Measurements from ENCODE around the gene DAPK1. TPM values are rescaled to one million over a fixed set of nuclear protein-coding genes. Genes with fewer than 3 reads are reported as not detected.

DAPK1 gene
- total RNA-seq, 2 experiments from 2014 or later, result 3.9 to 5.6 TPM

DNA sequence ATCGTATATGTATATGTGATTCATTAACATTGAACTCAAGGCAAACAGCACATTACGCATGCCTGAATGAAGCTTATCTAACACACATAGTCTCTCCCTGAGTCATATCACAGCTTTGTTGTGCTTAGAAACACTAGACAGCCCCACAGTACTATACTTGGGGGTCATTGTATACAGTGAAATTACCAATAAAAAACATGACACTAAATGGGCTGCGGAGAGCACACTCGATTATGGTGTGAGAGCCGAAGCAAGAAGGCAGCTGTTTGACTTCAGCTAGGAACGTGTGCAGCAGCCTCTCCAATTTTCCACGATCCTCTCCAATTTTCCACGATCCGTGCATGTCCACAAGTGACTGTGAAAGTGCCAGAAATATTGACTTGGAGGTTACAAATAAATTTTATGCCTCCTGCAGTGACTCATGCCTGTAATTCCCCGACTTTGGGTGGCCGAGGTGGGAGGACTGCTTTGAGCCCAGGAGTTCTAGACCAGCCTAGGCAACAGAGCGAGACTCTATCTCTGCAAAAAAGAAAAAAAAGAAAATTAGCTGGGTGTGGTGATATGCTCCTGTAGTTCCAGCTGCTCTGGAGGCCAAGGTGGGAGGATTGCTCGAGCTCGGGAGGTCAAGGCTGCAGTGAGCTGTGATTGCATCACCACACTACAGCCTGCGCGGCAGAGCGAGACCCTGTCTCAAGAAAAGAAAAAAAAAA is 102.4 kb downstream of the DAPK1 start:
- Mint-ChIP-seq H3K4me1 (peaks cover 7% of the 10 kb centered on the region), H3K27me3 (peaks cover 16% of the 10 kb centered on the region), H3K9me3 (ENCODE audit: low read depth) (no peaks in the 10 kb centered on the region), H3K36me3 (ENCODE audit: low read depth) (no peaks in the 10 kb centered on the region), H3K27ac (no peak overlapping the region), H3K4me3 (no peak overlapping the region)
- POLR2A ChIA-PET, result no interaction called here
- ATAC-seq, result no peak
- intact Hi-C loops (cut with DNase I, micrococcal nuclease), result no loop called here
- DNase-seq, result no peak
- CTCF ChIA-PET, result interaction anchor here (0.6 kb wide), 2 partner anchors 437 to 1678 kb away, joined by 3 to 5 read pairs; no protein-coding TSS in a partner anchor

DNA sequence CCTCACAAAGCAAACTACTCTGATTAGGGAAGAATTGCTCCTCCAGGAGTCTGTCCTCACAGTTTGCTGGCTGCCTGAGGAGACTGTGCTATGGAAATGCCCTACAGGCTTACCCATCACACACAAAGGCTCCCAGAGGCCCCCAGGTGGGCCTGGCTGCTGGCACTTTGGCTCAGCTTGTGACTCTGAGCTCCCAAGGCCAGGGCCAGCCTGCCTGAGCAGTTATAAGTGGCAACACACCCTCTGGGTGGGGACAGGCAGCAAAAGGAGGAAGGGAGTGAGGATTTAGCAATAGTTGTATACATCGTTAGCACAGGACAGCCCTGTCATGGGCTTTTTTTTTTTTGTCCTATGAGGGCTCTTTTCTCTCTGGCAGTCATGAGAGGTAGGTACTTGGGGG is 103.5 kb downstream of the DAPK1 start:
- POLR2A ChIA-PET, result no interaction called here
- H3K36me3 Mint-ChIP-seq (ENCODE audit: low read depth), result no peaks in the 10 kb centered on the region
- no peak overlapping the region for H3K27ac Mint-ChIP-seq

DNA sequence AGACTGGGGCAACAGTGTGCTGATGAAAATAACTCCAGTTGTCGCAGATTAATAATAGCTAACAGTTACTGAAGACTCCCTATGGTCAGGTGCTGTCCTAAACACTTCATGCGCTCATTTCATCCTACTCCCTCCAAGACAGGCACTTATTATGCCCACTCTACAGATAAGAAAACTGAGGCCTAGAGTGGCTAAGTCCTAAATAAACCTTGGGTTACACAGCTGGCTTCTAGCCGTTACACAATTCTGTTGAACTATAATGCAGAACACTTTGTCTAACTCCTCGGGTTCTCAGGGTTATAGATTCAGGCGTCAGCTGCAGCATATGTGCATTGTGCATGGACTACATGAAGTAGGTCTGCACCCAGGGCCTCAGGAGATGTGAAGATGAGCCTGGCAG is 103.9 kb downstream of the DAPK1 start:
- H3K4me3 Mint-ChIP-seq, result no peak overlapping the region
- no peak overlapping the region for H3K27ac Mint-ChIP-seq
- no peaks in the 10 kb centered on the region for H3K36me3 Mint-ChIP-seq (ENCODE audit: low read depth)
- peaks cover 17% of the 10 kb centered on the region for H3K4me1 Mint-ChIP-seq
- ChIA-PET POLR2A (no interaction called here), CTCF (no interaction called here)
- DNase-seq (no peak), ATAC-seq (no peak)
- peaks cover 25% of the 10 kb centered on the region for H3K27me3 Mint-ChIP-seq
- no peaks in the 10 kb centered on the region for H3K9me3 Mint-ChIP-seq (ENCODE audit: low read depth)
- intact Hi-C loops (cut with DNase I, micrococcal nuclease), result no loop called here

More for the DNA sequence above, 103.5 kb downstream of the DAPK1 start:
- ATAC-seq (no peak), DNase-seq (no peak)
- H3K9me3 Mint-ChIP-seq (ENCODE audit: low read depth), result no peaks in the 10 kb centered on the region
- no peak overlapping the region for H3K4me3 Mint-ChIP-seq
- CTCF ChIA-PET, result interaction anchor here (0.6 kb wide), 1 partner anchor 1677 kb away, joined by 5 read pairs; no protein-coding TSS in a partner anchor
- peaks cover 17% of the 10 kb centered on the region for H3K4me1 Mint-ChIP-seq
- H3K27me3 Mint-ChIP-seq, result peaks cover 24% of the 10 kb centered on the region
- intact Hi-C loops (cut with DNase I, micrococcal nuclease), result no loop called here

DNA sequence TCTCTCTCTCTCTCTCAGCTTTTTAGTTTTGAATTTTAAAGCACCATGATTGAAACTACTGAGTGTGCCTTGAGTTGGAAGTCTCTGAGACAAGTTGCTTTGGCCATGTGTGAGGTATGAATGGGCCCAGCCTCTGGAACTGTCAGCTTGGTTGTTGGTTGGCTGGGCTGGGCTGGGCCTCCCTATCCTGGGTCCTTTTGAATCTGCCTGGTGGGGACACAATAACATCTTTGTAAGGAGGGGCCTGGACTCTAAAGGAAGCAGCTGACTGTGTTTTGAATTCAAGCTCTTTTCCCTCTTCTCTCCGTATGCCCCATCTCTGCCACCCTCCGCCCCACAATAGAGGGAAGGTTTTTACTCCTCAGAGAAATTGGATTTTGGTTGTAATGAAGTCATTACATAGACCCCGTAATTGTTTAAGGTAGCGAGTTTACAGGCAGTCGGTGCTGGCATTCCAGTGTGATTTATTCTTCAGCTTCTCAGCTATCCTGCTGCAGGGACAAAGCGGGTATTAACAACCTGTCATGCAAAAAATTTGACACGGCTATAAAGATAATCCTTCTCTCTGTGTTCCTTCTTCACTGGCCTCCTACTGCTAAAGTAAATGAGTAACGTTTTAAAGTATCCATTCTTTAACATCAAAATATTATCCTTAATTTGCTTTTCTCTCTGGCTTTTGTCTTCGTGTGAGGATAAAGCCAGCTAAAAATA is 105.4 kb downstream of the DAPK1 start:
- CTCF ChIA-PET, result interaction anchor here (0.7 kb wide), 1 partner anchor 32 kb away, joined by 3 read pairs; no protein-coding TSS in a partner anchor
- peaks cover 5% of the 10 kb centered on the region for H3K9me3 Mint-ChIP-seq (ENCODE audit: low read depth)
- peaks cover 26% of the 10 kb centered on the region for H3K27me3 Mint-ChIP-seq
- no peak overlapping the region for H3K4me3 Mint-ChIP-seq
- DNase-seq (no peak), ATAC-seq (no peak)
- H3K36me3 Mint-ChIP-seq (ENCODE audit: low read depth), result peaks cover 2% of the 10 kb centered on the region
- peaks cover 19% of the 10 kb centered on the region for H3K4me1 Mint-ChIP-seq
- POLR2A ChIA-PET, result no interaction called here
- no peak overlapping the region for H3K27ac Mint-ChIP-seq
- intact Hi-C loops (cut with DNase I, micrococcal nuclease), result no loop called here

DNA sequence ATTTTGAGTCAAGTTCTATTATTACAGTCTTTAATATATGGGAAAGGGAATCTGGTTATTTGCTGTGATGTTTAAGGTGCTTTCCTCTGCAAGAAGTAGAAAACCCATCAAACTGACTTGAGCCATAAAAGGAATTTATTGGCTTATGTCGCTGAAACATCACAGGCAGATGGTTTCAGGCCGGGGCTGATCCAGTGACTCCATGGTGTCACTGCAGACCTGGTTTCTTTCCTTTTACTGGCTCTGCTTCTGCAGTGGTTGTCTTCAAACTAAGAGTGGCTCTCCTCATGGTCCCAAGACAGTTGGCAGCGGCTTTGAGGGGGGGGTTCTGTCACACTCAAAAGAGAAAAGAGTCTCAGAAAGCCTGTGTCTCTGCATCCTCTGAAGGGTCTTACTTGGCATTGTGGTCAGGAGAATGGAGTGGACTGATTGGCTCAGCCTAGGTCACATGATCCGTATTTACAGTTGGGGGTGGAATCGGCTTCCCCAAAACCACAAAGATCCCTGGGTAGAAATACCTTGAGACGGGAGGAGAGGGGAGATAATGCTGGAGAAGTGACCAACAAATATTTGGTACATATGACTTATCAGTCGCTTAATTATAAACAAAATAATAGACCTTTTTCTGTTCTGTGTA is 106.3 kb downstream of the DAPK1 start:
- intact Hi-C loops (cut with DNase I, micrococcal nuclease), result no loop called here
- ChIA-PET CTCF (no interaction called here), POLR2A (no interaction called here)
- H3K9me3 Mint-ChIP-seq (ENCODE audit: low read depth), result peaks cover 5% of the 10 kb centered on the region
- no peak overlapping the region for H3K27ac Mint-ChIP-seq
- H3K4me3 Mint-ChIP-seq, result no peak overlapping the region
- ATAC-seq (no peak), DNase-seq (no peak)
- H3K4me1 Mint-ChIP-seq, result peaks cover 19% of the 10 kb centered on the region
- peaks cover 2% of the 10 kb centered on the region for H3K36me3 Mint-ChIP-seq (ENCODE audit: low read depth)
- H3K27me3 Mint-ChIP-seq, result peaks cover 26% of the 10 kb centered on the region

DNA sequence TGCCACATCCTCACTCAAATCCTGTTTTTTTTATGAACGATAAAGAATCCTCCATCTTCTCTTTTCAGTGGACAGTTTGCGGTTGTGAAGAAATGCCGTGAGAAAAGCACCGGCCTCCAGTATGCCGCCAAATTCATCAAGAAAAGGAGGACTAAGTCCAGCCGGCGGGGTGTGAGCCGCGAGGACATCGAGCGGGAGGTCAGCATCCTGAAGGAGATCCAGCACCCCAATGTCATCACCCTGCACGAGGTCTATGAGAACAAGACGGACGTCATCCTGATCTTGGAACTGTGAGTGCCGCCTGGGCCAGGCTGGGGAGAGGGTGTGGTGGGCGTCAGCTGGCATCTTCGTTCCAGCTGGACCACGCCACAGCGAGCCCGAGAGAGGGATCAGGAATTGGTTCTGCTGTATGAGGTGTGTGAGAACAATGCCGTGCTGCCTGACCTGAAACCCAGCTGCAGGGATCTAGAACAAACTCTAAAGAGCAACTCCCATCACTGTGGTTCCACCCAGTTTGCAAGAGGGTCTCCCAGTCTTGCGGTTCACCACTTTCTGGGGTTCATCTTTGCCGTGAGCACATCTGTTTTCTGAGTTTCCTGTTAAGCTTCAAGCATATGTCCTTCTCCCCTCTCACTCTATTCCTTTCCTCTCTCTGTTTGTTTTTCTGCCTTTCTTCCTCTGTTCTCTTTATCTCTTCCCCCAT is 107.4 kb downstream of the DAPK1 start:
- ATAC-seq (no peak), DNase-seq (no peak)
- Mint-ChIP-seq H3K4me3 (no peak overlapping the region), H3K27ac (no peak overlapping the region), H3K36me3 (ENCODE audit: low read depth) (peaks cover 2% of the 10 kb centered on the region), H3K9me3 (ENCODE audit: low read depth) (peaks cover 5% of the 10 kb centered on the region), H3K27me3 (peaks cover 26% of the 10 kb centered on the region), H3K4me1 (peaks cover 19% of the 10 kb centered on the region)
- ChIA-PET CTCF (interaction anchor here (0.8 kb wide), 1 partner anchor 273 kb away, joined by 3 read pairs; no protein-coding TSS in a partner anchor), POLR2A (no interaction called here)
- intact Hi-C loops (cut with DNase I, micrococcal nuclease), result no loop called here

DNA sequence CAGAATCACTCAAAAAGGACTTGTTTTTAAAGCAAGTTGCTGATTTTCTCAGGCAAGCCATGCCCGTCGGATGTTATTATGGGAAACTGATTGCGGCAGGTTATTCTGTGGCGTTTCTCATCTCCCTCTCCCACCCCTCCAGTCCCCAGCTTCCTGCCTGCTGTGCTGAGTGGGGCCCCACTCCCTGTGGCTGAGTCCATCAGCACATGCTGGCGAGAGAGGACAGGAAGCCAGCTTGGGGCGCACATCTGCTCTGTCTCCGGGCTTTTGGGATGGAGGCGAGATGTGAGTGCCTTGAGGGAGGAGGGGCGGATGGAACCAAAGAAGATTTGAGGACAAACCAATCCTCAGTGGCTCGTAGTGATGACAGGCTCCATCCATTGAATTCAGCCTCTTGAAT is 108.0 kb downstream of the DAPK1 start:
- H3K4me3 Mint-ChIP-seq, result no peak overlapping the region
- H3K9me3 Mint-ChIP-seq (ENCODE audit: low read depth), result peaks cover 5% of the 10 kb centered on the region
- ChIA-PET CTCF (no interaction called here), POLR2A (no interaction called here)
- intact Hi-C loops (cut with DNase I, micrococcal nuclease), result no loop called here
- peaks cover 19% of the 10 kb centered on the region for H3K4me1 Mint-ChIP-seq
- peak; percentile 8 for DNase-seq
- peaks cover 26% of the 10 kb centered on the region for H3K27me3 Mint-ChIP-seq
- ATAC-seq, result no peak
- H3K36me3 Mint-ChIP-seq (ENCODE audit: low read depth), result peaks cover 2% of the 10 kb centered on the region
- H3K27ac Mint-ChIP-seq, result no peak overlapping the region

DNA sequence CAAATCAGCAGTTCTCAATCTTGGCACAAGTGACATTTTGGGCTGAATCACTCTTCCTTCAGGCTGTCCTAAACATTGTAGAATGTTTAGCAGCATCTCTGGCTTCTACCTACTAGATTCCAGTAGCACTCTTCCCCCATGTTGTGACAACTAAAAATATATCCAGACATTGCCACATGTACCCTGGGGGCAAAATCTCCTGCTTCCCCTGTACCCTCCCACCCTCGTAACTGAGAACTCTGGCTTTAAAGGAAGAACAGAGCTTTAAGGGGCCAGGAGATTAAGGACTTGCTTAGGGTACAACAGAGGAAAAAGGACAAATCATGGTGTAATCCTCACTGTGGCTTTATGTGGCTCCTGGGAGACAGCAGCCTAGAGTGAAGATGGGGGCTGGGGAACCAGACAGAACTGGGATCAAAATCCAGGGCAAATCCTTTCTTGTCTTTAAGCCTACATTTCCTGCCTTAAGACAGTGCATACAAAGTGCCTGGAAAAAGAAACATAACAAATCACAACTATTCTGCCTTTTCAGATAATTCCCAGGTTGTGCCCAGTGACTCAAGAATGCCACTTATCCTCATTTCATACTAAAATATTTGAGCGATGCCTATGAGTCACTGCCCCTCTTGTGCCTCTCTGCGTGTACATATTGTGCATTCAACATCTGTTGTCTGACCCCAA is 109.3 kb downstream of the DAPK1 start:
- Mint-ChIP-seq H3K4me1 (peaks cover 19% of the 10 kb centered on the region), H3K9me3 (ENCODE audit: low read depth) (peaks cover 5% of the 10 kb centered on the region), H3K27me3 (peaks cover 28% of the 10 kb centered on the region), H3K27ac (no peak overlapping the region), H3K4me3 (no peak overlapping the region), H3K36me3 (ENCODE audit: low read depth) (peaks cover 2% of the 10 kb centered on the region)
- intact Hi-C loops (cut with DNase I, micrococcal nuclease), result no loop called here
- DNase-seq (no peak), ATAC-seq (no peak)
- ChIA-PET POLR2A (no interaction called here), CTCF (no interaction called here)

DNA sequence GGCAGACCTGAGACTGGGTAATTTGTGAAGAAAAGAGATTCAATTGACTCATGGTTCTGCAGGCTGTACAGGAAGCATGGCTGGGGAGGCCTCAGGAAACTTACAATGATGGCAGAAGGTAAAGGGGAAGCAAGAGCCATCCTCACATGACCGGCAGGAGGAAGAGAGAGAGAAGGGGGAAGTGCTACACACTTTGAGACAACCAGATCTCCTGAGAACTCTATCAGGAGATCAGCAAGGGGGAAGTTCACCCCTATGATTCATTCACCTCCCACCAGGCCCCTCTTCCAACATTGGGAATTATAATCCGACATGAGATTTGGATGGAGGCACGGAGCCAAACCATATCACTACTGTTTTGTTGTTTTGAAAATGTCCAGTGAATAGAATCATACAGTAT is 110.2 kb downstream of the DAPK1 start:
- DNase-seq (no peak), ATAC-seq (no peak)
- H3K27ac Mint-ChIP-seq, result no peak overlapping the region
- intact Hi-C loops (cut with DNase I, micrococcal nuclease), result no loop called here
- peaks cover 5% of the 10 kb centered on the region for H3K9me3 Mint-ChIP-seq (ENCODE audit: low read depth)
- no peak overlapping the region for H3K4me3 Mint-ChIP-seq
- peaks cover 19% of the 10 kb centered on the region for H3K4me1 Mint-ChIP-seq
- H3K36me3 Mint-ChIP-seq (ENCODE audit: low read depth), result peaks cover 2% of the 10 kb centered on the region
- H3K27me3 Mint-ChIP-seq, result peaks cover 25% of the 10 kb centered on the region
- POLR2A ChIA-PET, result no interaction called here
- CTCF ChIA-PET, result no interaction called here

DNA sequence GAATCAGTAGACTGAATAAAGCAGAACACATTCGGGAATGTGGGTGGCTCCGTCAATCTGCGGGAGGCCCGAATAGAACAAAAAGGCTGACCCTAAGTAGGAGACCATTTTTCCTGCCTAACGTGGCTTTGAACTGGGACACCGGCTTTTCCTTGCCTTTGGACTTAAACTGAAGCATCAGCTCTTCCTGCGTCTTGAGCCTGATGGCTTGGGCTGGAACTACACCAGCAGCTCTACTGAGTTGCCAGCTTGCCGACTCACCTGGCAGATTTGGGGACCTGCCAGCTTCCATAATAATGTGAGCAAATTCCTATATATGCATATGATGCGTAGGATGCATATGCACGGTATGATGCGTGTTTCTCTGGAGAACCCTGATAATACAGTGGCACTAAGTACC is 111.3 kb downstream of the DAPK1 start:
- H3K9me3 Mint-ChIP-seq (ENCODE audit: low read depth), result peaks cover 5% of the 10 kb centered on the region
- peaks cover 2% of the 10 kb centered on the region for H3K36me3 Mint-ChIP-seq (ENCODE audit: low read depth)
- no peak for DNase-seq
- H3K27me3 Mint-ChIP-seq, result peaks cover 21% of the 10 kb centered on the region
- CTCF ChIA-PET, result interaction anchor here (0.7 kb wide), 1 partner anchor 15 kb away, joined by 3 read pairs; no protein-coding TSS in a partner anchor
- no peak overlapping the region for H3K4me3 Mint-ChIP-seq
- H3K4me1 Mint-ChIP-seq, result peaks cover 25% of the 10 kb centered on the region
- intact Hi-C loops (cut with DNase I, micrococcal nuclease), result no loop called here
- POLR2A ChIA-PET, result no interaction called here
- no peak overlapping the region for H3K27ac Mint-ChIP-seq
- no peak for ATAC-seq

DNA sequence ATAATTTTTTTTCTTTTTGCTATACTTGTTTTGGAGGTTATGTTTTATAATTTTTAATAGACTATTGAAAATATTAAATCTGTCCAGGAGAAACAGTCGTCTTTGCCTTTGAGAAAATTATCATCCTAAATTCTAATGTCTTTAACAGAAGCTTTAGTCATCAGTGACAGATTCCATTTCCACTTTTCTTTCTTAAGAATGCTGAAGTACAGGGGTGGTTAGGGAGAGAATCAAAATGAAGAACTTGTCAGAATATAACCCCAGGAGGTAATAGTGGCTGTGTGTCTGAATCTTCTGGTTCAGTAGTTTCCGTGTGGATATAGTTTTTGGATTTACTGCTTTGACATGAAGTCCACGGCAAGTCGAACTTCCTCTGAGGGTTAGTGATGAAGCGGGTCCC is 111.8 kb downstream of the DAPK1 start:
- ATAC-seq (no peak), DNase-seq (no peak)
- ChIA-PET CTCF (no interaction called here), POLR2A (no interaction called here)
- Mint-ChIP-seq H3K27me3 (peaks cover 18% of the 10 kb centered on the region), H3K4me1 (peaks cover 29% of the 10 kb centered on the region), H3K36me3 (ENCODE audit: low read depth) (peaks cover 2% of the 10 kb centered on the region), H3K27ac (no peak overlapping the region), H3K9me3 (ENCODE audit: low read depth) (peaks cover 5% of the 10 kb centered on the region), H3K4me3 (no peak overlapping the region)
- intact Hi-C loops (cut with DNase I, micrococcal nuclease), result no loop called here

All from activated CD4-positive, alpha-beta T cell treated with anti-CD3 and anti-CD28 coated beads for 36 hours (primary cell).